Activated naive CD4-positive, alpha-beta T cell treated with anti-CD3 and anti-CD28 coated beads, Interleukin-2, amount 50 U/mL, for 72 hours (primary cell): ENCODE results near the gene PSMB11. TPM values are rescaled to one million over a fixed set of nuclear protein-coding genes. Genes with fewer than 3 reads are reported as not detected.

Experiments used
- ATAC-seq, 2 donors: fragments of 150-1000 bp; cut with Tn5 transposase; 2 replicates each; pipeline ENCODE4 v1.10.0; 2021; ENCODE audit warnings: mild to moderate bottlenecking in 2 of 2, moderate library complexity in 2 of 2
- DNase-seq, 2 donors: peaks; one replicate each; pipeline ENCODE4 v3.0.0; 2021 to 2022; ENCODE audit warnings: low spot score in 2 of 2
- H3K27ac Mint-ChIP-seq, 2 donors: one replicate each; pipeline ENCODE4 v1.8.0; 2022; ENCODE audit warnings: mild to moderate bottlenecking in 2 of 2, mixed read lengths in 2 of 2
- H3K36me3 Mint-ChIP-seq, 2 donors: one replicate each; pipeline ENCODE4 v1.8.0; 2022; ENCODE audit warnings: mixed read lengths in 2 of 2
- H3K9me3 Mint-ChIP-seq, 2 donors: one replicate each; pipeline ENCODE4 v1.8.0; 2022; ENCODE audit warnings: mixed read lengths in 2 of 2
- total RNA-seq, 2 donors: library from RNA; stranded (reverse); gene quantifications; one replicate each; pipeline ENCODE4 v1.2.3, GENCODE V29; 2022

The PSMB11 gene
- total RNA-seq, 2 donors from 2014 or later, result not detected

- DNase-seq (no peak), ATAC-seq (no peak)
- H3K27ac Mint-ChIP-seq, result peak overlapping the region; percentile 13 to 52
- H3K9me3 Mint-ChIP-seq, result no peaks in the 10 kb centered on the region
- H3K36me3 Mint-ChIP-seq, result peaks cover 17 to 29% of the 10 kb centered on the region in 2 donors
Observed at GRCh38 chr14:23063601-23064000, 21.6 kb downstream of the PSMB11 start.

GRCh38 chr14:23066368-23066767 is 24.4 kb downstream of the PSMB11 start:
- ATAC-seq, result no peak
- Mint-ChIP-seq H3K9me3 (no peaks in the 10 kb centered on the region), H3K27ac (peak overlapping the region; percentile 30 to 88), H3K36me3 (peaks cover 29% of the 10 kb centered on the region in 2 donors)
- DNase-seq, result no peak

GRCh38 chr14:23066855-23067744 is 25.1 kb downstream of the PSMB11 start:
- H3K36me3 Mint-ChIP-seq, result peaks cover 29 to 36% of the 10 kb centered on the region in 2 donors
- H3K27ac Mint-ChIP-seq, result peak overlapping the region in 1 of 2 donors; percentile 88
- H3K9me3 Mint-ChIP-seq, result no peaks in the 10 kb centered on the region
- DNase-seq (no peak), ATAC-seq (no peak)

GRCh38 chr14:23067847-23068788 is 26.1 kb downstream of the PSMB11 start:
- H3K9me3 Mint-ChIP-seq, result no peaks in the 10 kb centered on the region
- peak overlapping the region in 1 of 2 donors; percentile 68 for H3K27ac Mint-ChIP-seq
- ATAC-seq, result no peak
- DNase-seq, result no peak
- H3K36me3 Mint-ChIP-seq, result peaks cover 23 to 37% of the 10 kb centered on the region in 2 donors

- peak; percentile 75 to 78 for ATAC-seq
- Mint-ChIP-seq H3K27ac (peak overlapping the region; percentile 68 to 79), H3K9me3 (no peaks in the 10 kb centered on the region), H3K36me3 (peaks cover 17 to 33% of the 10 kb centered on the region in 2 donors)
- peak in 1 of 2 donors; percentile 74 for DNase-seq
Observed at GRCh38 chr14:23068789-23069412, 26.9 kb downstream of the PSMB11 start.

- Mint-ChIP-seq H3K36me3 (peaks cover 12 to 30% of the 10 kb centered on the region in 2 donors), H3K27ac (peak overlapping the region; percentile 68 to 79), H3K9me3 (no peaks in the 10 kb centered on the region)
- DNase-seq (no peak), ATAC-seq (no peak)
Observed at GRCh38 chr14:23069413-23069806, 27.4 kb downstream of the PSMB11 start.

GRCh38 chr14:23070262-23071129 is 28.5 kb downstream of the PSMB11 start:
- peak overlapping the region; percentile 88 to 98 for H3K27ac Mint-ChIP-seq
- no peak for ATAC-seq
- H3K36me3 Mint-ChIP-seq, result peaks cover 11 to 33% of the 10 kb centered on the region in 2 donors
- no peak for DNase-seq
- no peaks in the 10 kb centered on the region for H3K9me3 Mint-ChIP-seq

- Mint-ChIP-seq H3K9me3 (no peaks in the 10 kb centered on the region), H3K36me3 (peaks cover 3 to 27% of the 10 kb centered on the region in 2 donors), H3K27ac (peak overlapping the region; percentile 88 to 98)
- ATAC-seq, result peak; percentile 92 to 96
- peak; percentile 74 to 78 for DNase-seq
Observed at GRCh38 chr14:23071244-23071920, 29.4 kb downstream of the PSMB11 start.

GRCh38 chr14:23071921-23072539 is 30.0 kb downstream of the PSMB11 start:
- Mint-ChIP-seq H3K36me3 (peaks cover 0 to 27% of the 10 kb centered on the region in 2 donors), H3K27ac (peak overlapping the region; percentile 88 to 98), H3K9me3 (no peaks in the 10 kb centered on the region)
- no peak for DNase-seq
- no peak for ATAC-seq

- H3K9me3 Mint-ChIP-seq, result no peaks in the 10 kb centered on the region
- ATAC-seq (no peak), DNase-seq (no peak)
- no peak overlapping the region for H3K27ac Mint-ChIP-seq
- H3K36me3 Mint-ChIP-seq, result peaks cover 4 to 35% of the 10 kb centered on the region in 2 donors
Observed at GRCh38 chr14:23074906-23075305, 32.9 kb downstream of the PSMB11 start.

GRCh38 chr14:23076785-23077408 is 34.9 kb downstream of the PSMB11 start:
- DNase-seq, result no peak
- Mint-ChIP-seq H3K27ac (no peak overlapping the region), H3K36me3 (peaks cover 13 to 24% of the 10 kb centered on the region in 2 donors), H3K9me3 (no peaks in the 10 kb centered on the region)
- ATAC-seq, result peak; percentile 45 to 57

GRCh38 chr14:23077962-23078361 is 36.0 kb downstream of the PSMB11 start:
- ATAC-seq (no peak), DNase-seq (no peak)
- Mint-ChIP-seq H3K9me3 (no peaks in the 10 kb centered on the region), H3K36me3 (peaks cover 13 to 21% of the 10 kb centered on the region in 2 donors), H3K27ac (peak overlapping the region; percentile 42 to 73)

- peak in 1 of 2 donors; percentile 88 for ATAC-seq
- H3K27ac Mint-ChIP-seq, result peak overlapping the region; percentile 29 to 42
- H3K9me3 Mint-ChIP-seq, result no peaks in the 10 kb centered on the region
- peaks cover 13 to 21% of the 10 kb centered on the region in 2 donors for H3K36me3 Mint-ChIP-seq
- DNase-seq, result no peak
Observed at GRCh38 chr14:23078692-23079116, 36.7 kb downstream of the PSMB11 start.

- H3K36me3 Mint-ChIP-seq, result peaks cover 13 to 21% of the 10 kb centered on the region in 2 donors
- no peak for DNase-seq
- peak overlapping the region; percentile 42 to 51 for H3K27ac Mint-ChIP-seq
- no peak for ATAC-seq
- no peaks in the 10 kb centered on the region for H3K9me3 Mint-ChIP-seq
Observed at GRCh38 chr14:23079716-23080115, 37.7 kb downstream of the PSMB11 start.
